GM12878 (cell line): ENCODE data around the gene SRCIN1. TPM values are rescaled to one million over a fixed set of nuclear protein-coding genes. Genes with fewer than 3 reads are reported as not detected.

Source experiments
- ATAC-seq: fragments of 200-7000 bp; cut with Tn5 transposase; 3 replicates; pipeline ENCODE4 v1.9.1; 2020; ENCODE audit warnings: mild to moderate bottlenecking, moderate library complexity
- BruUV-seq: library from RNA; stranded (reverse); fragments of 400-500 nt; replicated peaks from 2 replicates; lab custom pipeline; 2021; lab: Mats Ljungman, UMichigan
- CTCF ChIA-PET: fragments of 300-600 bp; sonication (Branson Sonifier 250); formaldehyde crosslinking; extraction: SDS; loops from one replicate; lab custom pipeline; 2021; ENCODE audit warnings: inconsistent platforms; lab: Yijun Ruan, JAX
- POLR2A ChIA-PET: fragments of 350-600 bp; formaldehyde crosslinking; extraction: SDS; loops from one replicate; lab custom pipeline; 2021; ENCODE audit warnings: inconsistent platforms; lab: Charles Lee
- RAD21 ChIA-PET: fragments of 300-600 bp; sonication (Branson Sonifier 250); formaldehyde crosslinking; loops from one replicate; lab custom pipeline; 2023; ENCODE audit warnings: antibody characterized with exemption; ENCODE audit not compliant: unreplicated experiment; lab: Charles Lee
- SMC1A ChIA-PET: fragments of 300-600 bp; sonication (Branson Sonifier 250); formaldehyde crosslinking; loops from one replicate; lab custom pipeline; 2023; ENCODE audit not compliant: unreplicated experiment, uncharacterized antibody; lab: Charles Lee
- DNase-seq: peaks from one replicate; pipeline ENCODE4 v3.0.0-alpha.2; 2011; ENCODE audit warnings: low read depth, low spot score
- FAIRE-seq: peaks from 3 replicates; lab custom pipeline; 2011; peaks lifted over from hg19 to GRCh38; lab: Jason Lieb, UNC
- H2AFZ ChIP-seq: 2 replicates; pipeline ENCODE4 v1.6.0; 2011; ENCODE audit warnings: low read depth, low read length, control low read depth; ENCODE audit not compliant: control insufficient read depth
- H3K27ac ChIP-seq: 2 replicates; pipeline ENCODE4 v1.5.1; 2011; ENCODE audit warnings: control low read depth; ENCODE audit not compliant: control insufficient read depth, insufficient read depth
- H3K27me3 ChIP-seq, 2 experiments: replicated peaks in 1 of 2; 2 replicates each; pipeline versions ENCODE4 v1.6.0 to v1.6.1; 2011; ENCODE audit warnings: low read length in 1 of 2; ENCODE audit not compliant: control insufficient read depth in 2 of 2, insufficient read depth in 2 of 2
- H3K36me3 ChIP-seq, 2 experiments: 2 replicates each; pipeline ENCODE4 v1.5.1; 2011; ENCODE audit warnings: low read length in 1 of 2; ENCODE audit not compliant: control insufficient read depth in 2 of 2, insufficient read depth in 2 of 2
- H3K4me1 ChIP-seq: 2 replicates; pipeline ENCODE4 v1.6.1; 2011; ENCODE audit warnings: mild to moderate bottlenecking, low read length, moderate library complexity, mixed read lengths; ENCODE audit not compliant: control insufficient read depth, insufficient read depth
- H3K4me2 ChIP-seq: 2 replicates; pipeline ENCODE4 v1.6.0; 2011; ENCODE audit warnings: control low read depth; ENCODE audit not compliant: control insufficient read depth, insufficient read depth
- H3K4me3 ChIP-seq: fragments of 200-600 bp; sonication (generic); 2 replicates; pipeline ENCODE4 v1.5.1; 2016
- H3K79me2 ChIP-seq: 2 replicates; pipeline ENCODE4 v1.6.0; 2011; ENCODE audit warnings: low read length; ENCODE audit not compliant: control insufficient read depth, insufficient read depth
- H3K9ac ChIP-seq: 2 replicates; pipeline ENCODE4 v1.8.0; 2011; ENCODE audit warnings: low read length, control low read depth, mixed read lengths; ENCODE audit not compliant: control insufficient read depth, insufficient read depth
- H3K9me3 ChIP-seq: replicated peaks from 3 replicates; pipeline ENCODE4 v1.5.1; 2011; ENCODE audit warnings: mild to moderate bottlenecking, low read length; ENCODE audit not compliant: control insufficient read depth, insufficient read depth
- H4K20me1 ChIP-seq: 2 replicates; pipeline ENCODE4 v1.6.0; 2011; ENCODE audit not compliant: control insufficient read depth, insufficient read depth
- CBX5 ChIP-seq: sonication (generic); IDR thresholded peaks from 2 replicates; pipeline ENCODE4 v1.6.1; 2016; ENCODE audit warnings: low read depth, moderate library complexity, mild to moderate bottlenecking, inconsistent platforms
- CHD4 ChIP-seq: fragments of 200-600 bp; sonication (generic); IDR thresholded peaks from 2 replicates; pipeline ENCODE4 v1.6.1; 2016; ENCODE audit warnings: mild to moderate bottlenecking
- CREB1 ChIP-seq: IDR thresholded peaks from 2 replicates; pipeline ENCODE4 v1.6.1; 2012; ENCODE audit warnings: low read depth, mild to moderate bottlenecking, inconsistent platforms
- ETV6 ChIP-seq, 2 experiments: fragments of 450-650 bp in 1 of 2; IDR thresholded peaks in 1 of 2; conservative IDR thresholded peaks in 1 of 2; 2 replicates each; pipeline ENCODE4 v1.6.1; 2014; ENCODE audit warnings: antibody characterized with exemption in 1 of 2, borderline replicate concordance in 1 of 2, low read depth in 1 of 2, mild to moderate bottlenecking in 1 of 2, moderate library complexity in 1 of 2
- IKZF1 ChIP-seq: fragments of 450-650 bp; conservative IDR thresholded peaks from 2 replicates; pipeline ENCODE4 v1.6.1; 2017; ENCODE audit warnings: antibody characterized with exemption, mild to moderate bottlenecking
- MEF2A ChIP-seq: IDR thresholded peaks from 2 replicates; pipeline ENCODE4 v1.6.1; 2011; ENCODE audit warnings: low read depth, mild to moderate bottlenecking, low read length, moderate library complexity; ENCODE audit not compliant: insufficient read depth
- RELB ChIP-seq: fragments of 450-650 bp; IDR thresholded peaks from 2 replicates; pipeline ENCODE4 v1.6.1; 2017; ENCODE audit warnings: low read depth, mild to moderate bottlenecking, moderate library complexity
- TARDBP ChIP-seq: IDR thresholded peaks from 2 replicates; pipeline ENCODE4 v1.6.1; 2016; ENCODE audit warnings: borderline replicate concordance
- WGBS: methylation state at CpG from one replicate; pipeline ENCODE4 v1.1.6; 2016; ENCODE audit warnings: low lambda C conversion rate; ENCODE audit not compliant: insufficient replicate concordance, insufficient coverage; ENCODE audit errors: missing lambda C conversion rate; 5-methylcytosine and 5-hydroxymethylcytosine counted together
- in situ Hi-C: fragments of 300-500 bp; cut with MboI; formaldehyde crosslinking; loops from 9 replicates; pipeline ENCODE4 v1.14.3; 2018; ENCODE audit warnings: mixed read lengths
- intact Hi-C: fragments of 100-400 bp; cut with micrococcal nuclease; formaldehyde crosslinking; loops from one replicate; pipeline ENCODE4 v1.14.2; 2022; ENCODE audit not compliant: unreplicated experiment
- polyA plus RNA-seq, 11 experiments: library from polyadenylated mRNA; depleted of rRNA in 4 of 11; unstranded in 6 of 11; stranded (reverse) in 5 of 11; fragments of >200 nt; fragmentation: Nextera tagmentation in 4 of 11; fragmentation: Illumina TruSeq in 1 of 11; extraction: Ambion mirVana in 4 of 11; extraction: Trizol in 1 of 11; gene quantifications; 1 replicate in 1 of 11; 2 replicates in 10 of 11; pipeline versions ENCODE4 v1.2.1 to v1.2.3, GENCODE V29; 2011 to 2016; ENCODE audit warnings: inconsistent platforms in 2 of 11, missing spikeins in 2 of 11, low read depth in 1 of 11
- total RNA-seq, 4 experiments: library from RNA; depleted of rRNA in 3 of 4; stranded (reverse); fragments of >200 nt in 3 of 4; fragmentation: Illumina TruSeq in 1 of 4; extraction: Trizol in 1 of 4; gene quantifications; 2 replicates each; pipeline versions ENCODE4 v1.2.1 to v1.2.3, GENCODE V29; 2013 to 2021

SRCIN1 gene
- total and polyA plus RNA-seq, 10 of the 15 experiments (the other 5 are each of a cell fraction or from before 2014, with no cell fraction given) = under 0.01 to 0.74 (median 0.20) TPM; not detected in 3

- FAIRE-seq = no peak
- BruUV-seq = no TSS peak
- POLR2A ChIA-PET = interaction anchor here (0.7 kb wide), 1 partner anchor 31 kb away, joined by 5 read pairs; no protein-coding TSS in a partner anchor
These were observed 39.1 kb downstream of the SRCIN1 start for GRCh38 chr17:38566666-38567031.

More at GRCh38 chr17:38566666-38567031, 39.1 kb downstream of the SRCIN1 start:
- CTCF ChIA-PET = interaction anchor here (1.7 to 3.4 kb wide), 3 partner anchors 9 to 96 kb away, joined by 5 to 15 read pairs (median 12); no protein-coding TSS in a partner anchor
- WGBS = 3% methylated on average over 5 of the region's 5 CpGs
- H2AFZ ChIP-seq = no peak overlapping the region
- DNase-seq (no peak), ATAC-seq (no peak)
- H3K27ac ChIP-seq = no peak overlapping the region
- H3K4me1 ChIP-seq = peaks cover 3% of the 10 kb centered on the region
- H3K36me3 ChIP-seq = no peaks in the 10 kb centered on the region
- H3K4me3 ChIP-seq = no peak overlapping the region
- in situ Hi-C loops = no loop called here
- peaks cover 23 to 30% of the 10 kb centered on the region in 2 experiments for H3K27me3 ChIP-seq
- no peak for TF ChIP-seq TARDBP
- no peak for TF ChIP-seq RELB
- no peak for TF ChIP-seq CBX5
- TF ChIP-seq CHD4 = no peak
- no peak for TF ChIP-seq MEF2A
- no peak for TF ChIP-seq IKZF1
- no peak for TF ChIP-seq CREB1
- peak in 1 of 2 experiments; percentile 54; a peak in 1 of 4 replicates for TF ChIP-seq ETV6 (conservative IDR thresholded peaks at IDR 0.05 in 1 of 2, IDR thresholded peaks at IDR 0.05 in 1 of 2; ENCODE audit: borderline replicate concordance in 1 of 2, low read depth in 1 of 2)
- H3K9me3 ChIP-seq = no peaks in the 10 kb centered on the region
- H3K4me2 ChIP-seq = no peak overlapping the region
- H3K79me2 ChIP-seq = no peaks in the 10 kb centered on the region
- no peak overlapping the region for H3K9ac ChIP-seq
- RAD21 ChIA-PET = interaction anchor here (3.6 kb wide), 1 partner anchor 8 kb away, joined by 14 read pairs; no protein-coding TSS in a partner anchor
- SMC1A ChIA-PET = interaction anchor here (1.9 kb wide), 1 partner anchor 97 kb away, joined by 7 read pairs; no protein-coding TSS in a partner anchor
- intact Hi-C loops = no loop called here
- no peaks in the 10 kb centered on the region for H4K20me1 ChIP-seq
